Measurements from ENCODE around the gene C11orf97. TPM values are rescaled to one million over a fixed set of nuclear protein-coding genes. Genes with fewer than 3 reads are reported as not detected.

C11orf97 gene
- total and polyA plus RNA-seq, 2 donors (not counting 3 experiments of a cell fraction or from before 2014, with no cell fraction given): not detected

DNA sequence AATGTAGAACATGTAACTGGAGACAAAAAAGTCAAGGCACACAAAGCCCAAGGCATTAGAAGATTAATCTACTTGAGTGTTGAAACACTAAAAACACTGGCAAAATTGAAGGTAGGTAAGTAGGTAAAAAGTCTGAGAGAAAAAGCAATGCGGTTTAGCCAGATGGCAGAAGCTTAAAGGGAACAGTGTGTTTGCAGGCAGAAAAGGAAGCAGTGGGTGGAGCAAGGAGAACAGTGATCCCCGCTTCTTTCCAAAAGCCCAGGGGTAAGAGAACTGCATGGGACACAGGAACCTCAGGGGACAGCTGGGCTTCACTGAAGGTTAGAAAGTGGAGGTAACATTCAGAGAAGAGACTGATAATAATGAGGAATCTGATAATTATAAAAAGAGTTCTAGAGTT is 34.6 kb upstream of the C11orf97 start:
- no peak for DNase-seq (ENCODE audit: low read depth, low spot score)
- dilution Hi-C loops (cut with MboI; ENCODE audit: extremely low pct_ligation_motif_present, low sequenced_read_pairs): no loop called here
- CTCF ChIA-PET: no interaction called here
- TF ChIP-seq GATA2 (IDR thresholded peaks at IDR 0.05; ENCODE audit: insufficient read depth, insufficient read length, low read depth, low read length) (no peak), MYC (IDR thresholded peaks at IDR 0.05; ENCODE audit: low read depth, low read length) (no peak), POLR2AphosphoS5 (IDR thresholded peaks at IDR 0.05; ENCODE audit: insufficient read depth, low read depth, low read length) (no peak), POLR2A (IDR thresholded peaks at IDR 0.05; ENCODE audit: low read depth, low read length) (no peak), JUN (IDR thresholded peaks at IDR 0.05; ENCODE audit: borderline replicate concordance, insufficient read depth, insufficient read length, low read depth) (no peak), FOS (IDR thresholded peaks at IDR 0.05; ENCODE audit: borderline replicate concordance, insufficient read depth, low read length) (no peak), EZH2 (IDR thresholded peaks at IDR 0.05; ENCODE audit: borderline replicate concordance, low read depth, low read length, severe bottlenecking) (no peak)
- TF ChIP-seq, protein P1, sequence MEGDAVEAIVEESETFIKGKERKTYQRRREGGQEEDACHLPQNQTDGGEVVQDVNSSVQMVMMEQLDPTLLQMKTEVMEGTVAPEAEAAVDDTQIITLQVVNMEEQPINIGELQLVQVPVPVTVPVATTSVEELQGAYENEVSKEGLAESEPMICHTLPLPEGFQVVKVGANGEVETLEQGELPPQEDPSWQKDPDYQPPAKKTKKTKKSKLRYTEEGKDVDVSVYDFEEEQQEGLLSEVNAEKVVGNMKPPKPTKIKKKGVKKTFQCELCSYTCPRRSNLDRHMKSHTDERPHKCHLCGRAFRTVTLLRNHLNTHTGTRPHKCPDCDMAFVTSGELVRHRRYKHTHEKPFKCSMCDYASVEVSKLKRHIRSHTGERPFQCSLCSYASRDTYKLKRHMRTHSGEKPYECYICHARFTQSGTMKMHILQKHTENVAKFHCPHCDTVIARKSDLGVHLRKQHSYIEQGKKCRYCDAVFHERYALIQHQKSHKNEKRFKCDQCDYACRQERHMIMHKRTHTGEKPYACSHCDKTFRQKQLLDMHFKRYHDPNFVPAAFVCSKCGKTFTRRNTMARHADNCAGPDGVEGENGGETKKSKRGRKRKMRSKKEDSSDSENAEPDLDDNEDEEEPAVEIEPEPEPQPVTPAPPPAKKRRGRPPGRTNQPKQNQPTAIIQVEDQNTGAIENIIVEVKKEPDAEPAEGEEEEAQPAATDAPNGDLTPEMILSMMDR (IDR thresholded peaks at IDR 0.05; ENCODE audit: extremely low read depth in 1 of 2, insufficient read depth in 1 of 2, low read depth in 1 of 2, low read length in 2 of 2): no peak
- TF ChIP-seq, protein P2, sequence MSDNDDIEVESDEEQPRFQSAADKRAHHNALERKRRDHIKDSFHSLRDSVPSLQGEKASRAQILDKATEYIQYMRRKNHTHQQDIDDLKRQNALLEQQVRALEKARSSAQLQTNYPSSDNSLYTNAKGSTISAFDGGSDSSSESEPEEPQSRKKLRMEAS (IDR thresholded peaks at IDR 0.05; ENCODE audit: insufficient read depth, insufficient read length): no peak
- H3K36me3 ChIP-seq (ENCODE audit: control insufficient read depth in 2 of 2, extremely low read depth in 1 of 2, insufficient read depth in 2 of 2, low read length in 2 of 2): no peaks in the 10 kb centered on the region
- intact Hi-C loops (cut with micrococcal nuclease): no loop called here
- peaks cover 3% of the 10 kb centered on the region for H3K9me1 ChIP-seq (replicated peaks; ENCODE audit: control insufficient read depth, extremely low read depth, insufficient read depth, low read length)
- no peaks in the 10 kb centered on the region for H3K4me1 ChIP-seq (ENCODE audit: control insufficient read depth, extremely low read depth, insufficient read depth, low read length)
- H2AFZ ChIP-seq (ENCODE audit: low read depth, low read length): no peak overlapping the region
- H3K9me3 ChIP-seq (replicated peaks; ENCODE audit: control insufficient read depth, insufficient read depth, low read length): no peaks in the 10 kb centered on the region
- H3K4me2 ChIP-seq (ENCODE audit: insufficient read depth, low read length): no peak overlapping the region
- POLR2A ChIA-PET: no interaction called here
- H3K9ac ChIP-seq (replicated peaks; ENCODE audit: extremely low read depth, insufficient read depth, low read length): no peak overlapping the region
- no peaks in the 10 kb centered on the region for H4K20me1 ChIP-seq (replicated peaks; ENCODE audit: control insufficient read depth, extremely low read depth, insufficient read depth, low read length)
- no peak for FAIRE-seq
- no peaks in the 10 kb centered on the region for H3K27me3 ChIP-seq (ENCODE audit: control insufficient read depth in 2 of 2, insufficient read depth in 2 of 2, low read length in 2 of 2)
- H3K79me2 ChIP-seq (ENCODE audit: control insufficient read depth, insufficient read depth, low read length): no peaks in the 10 kb centered on the region
- H3K4me3 ChIP-seq (replicated peaks in 1 of 3; ENCODE audit: insufficient read depth in 1 of 3, low read depth in 1 of 3, low read length in 3 of 3): no peak overlapping the region
- H3K27ac ChIP-seq (ENCODE audit: insufficient read depth, low read depth, low read length): no peak overlapping the region
- no TSS peak for BruUV-seq (replicated peaks)
